Neural crest cell (in vitro differentiated cells): Measurements from ENCODE around the gene RPL12. TPM values are rescaled to one million over a fixed set of nuclear protein-coding genes. Genes with fewer than 3 reads are reported as not detected.

ENCODE experiments used
- DNase-seq: peaks from one replicate; pipeline ENCODE4 v3.0.0; 2021; ENCODE audit warnings: low read depth, mixed read lengths, low spot score
- H3K27ac Mint-ChIP-seq: one replicate; pipeline ENCODE4 v1.8.0; 2021; ENCODE audit warnings: mild to moderate bottlenecking, mixed read lengths; ENCODE audit not compliant: unreplicated experiment
- H3K27me3 Mint-ChIP-seq: 2 replicates; pipeline ENCODE4 v1.8.0; 2021; ENCODE audit warnings: low read depth, mild to moderate bottlenecking, mixed read lengths
- H3K36me3 Mint-ChIP-seq: 2 replicates; pipeline ENCODE4 v1.8.0; 2021; ENCODE audit warnings: low read depth, mild to moderate bottlenecking, mixed read lengths
- H3K4me1 Mint-ChIP-seq: 2 replicates; pipeline ENCODE4 v1.8.0; 2021; ENCODE audit warnings: mixed read lengths
- H3K4me3 Mint-ChIP-seq: one replicate; pipeline ENCODE4 v1.8.0; 2021; ENCODE audit warnings: mild to moderate bottlenecking, mixed read lengths
- H3K9me3 Mint-ChIP-seq: 2 replicates; pipeline ENCODE4 v1.8.0; 2021; ENCODE audit warnings: mixed read lengths
- CTCF ChIP-seq: fragments of 200-600 bp; sonication (generic); conservative IDR thresholded peaks from 2 replicates; pipeline ENCODE4 v1.5.0; 2021; ENCODE audit warnings: antibody characterized with exemption, mild to moderate bottlenecking
- total RNA-seq: library from RNA; stranded (reverse); gene quantifications from 2 replicates; pipeline ENCODE4 v1.2.1, GENCODE V29; 2021

Gene RPL12
- total RNA-seq, 1 donor from 2014 or later: 1,131 TPM

GRCh38 chr9:127491516-127491915, 40.3 kb upstream of the RPL12 start:
- no peaks in the 10 kb centered on the region for H3K36me3 Mint-ChIP-seq
- TF ChIP-seq CTCF: no peak
- H3K9me3 Mint-ChIP-seq: no peaks in the 10 kb centered on the region
- no peak overlapping the region for H3K27ac Mint-ChIP-seq
- no peak overlapping the region for H3K4me3 Mint-ChIP-seq
- no peak for DNase-seq
- H3K27me3 Mint-ChIP-seq: no peaks in the 10 kb centered on the region
- H3K4me1 Mint-ChIP-seq: peaks cover 22% of the 10 kb centered on the region

GRCh38 chr9:127490535-127491230, 39.5 kb upstream of the RPL12 start:
- Mint-ChIP-seq H3K27me3 (no peaks in the 10 kb centered on the region), H3K27ac (no peak overlapping the region), H3K4me3 (no peak overlapping the region), H3K9me3 (no peaks in the 10 kb centered on the region), H3K36me3 (no peaks in the 10 kb centered on the region), H3K4me1 (peaks cover 22% of the 10 kb centered on the region)
- DNase-seq: no peak
- TF ChIP-seq CTCF: no peak

GRCh38 chr9:127489471-127490115, 38.4 kb upstream of the RPL12 start:
- Mint-ChIP-seq H3K36me3 (no peaks in the 10 kb centered on the region), H3K9me3 (no peaks in the 10 kb centered on the region), H3K27ac (no peak overlapping the region), H3K4me3 (no peak overlapping the region), H3K4me1 (peaks cover 22% of the 10 kb centered on the region), H3K27me3 (no peaks in the 10 kb centered on the region)
- DNase-seq: peak; percentile 37
- peak; percentile 47 for TF ChIP-seq CTCF

- H3K4me3 Mint-ChIP-seq: no peak overlapping the region
- peaks cover 22% of the 10 kb centered on the region for H3K4me1 Mint-ChIP-seq
These were observed 37.7 kb upstream of the RPL12 start for GRCh38 chr9:127488946-127489345.

GRCh38 chr9:127485995-127486394, 34.8 kb upstream of the RPL12 start:
- no peak for TF ChIP-seq CTCF
- Mint-ChIP-seq H3K27me3 (no peaks in the 10 kb centered on the region), H3K27ac (no peak overlapping the region), H3K4me3 (no peak overlapping the region), H3K4me1 (peaks cover 8% of the 10 kb centered on the region), H3K36me3 (no peaks in the 10 kb centered on the region), H3K9me3 (no peaks in the 10 kb centered on the region)
- DNase-seq: no peak

More at GRCh38 chr9:127488946-127489345, 37.7 kb upstream of the RPL12 start:
- H3K9me3 Mint-ChIP-seq: no peaks in the 10 kb centered on the region
- H3K27me3 Mint-ChIP-seq: no peaks in the 10 kb centered on the region
- no peak for DNase-seq
- no peaks in the 10 kb centered on the region for H3K36me3 Mint-ChIP-seq
- no peak for TF ChIP-seq CTCF
- no peak overlapping the region for H3K27ac Mint-ChIP-seq
